Epithelial cell of proximal tubule (primary cell): ENCODE data around the gene PDE8B. TPM values are rescaled to one million over a fixed set of nuclear protein-coding genes. Genes with fewer than 3 reads are reported as not detected.

Source experiments
- DNase-seq: peaks from one replicate; pipeline ENCODE4 v3.0.0-alpha.2; 2011; ENCODE audit warnings: low read depth
- H3K4me3 ChIP-seq: 2 replicates; pipeline ENCODE4 v1.5.1; 2011; ENCODE audit warnings: low read depth, mild to moderate bottlenecking, low read length
- total RNA-seq: library from RNA; depleted of rRNA; stranded (reverse); fragments of >200 nt; gene quantifications from 2 replicates; pipeline ENCODE4 v1.2.3, GENCODE V29; 2015
- TF ChIP-seq, protein P1 (sequence below): conservative IDR thresholded peaks from 2 replicates; pipeline ENCODE4 v1.5.1; 2012; ENCODE audit warnings: low read depth, mild to moderate bottlenecking, low read length

Gene PDE8B
- total RNA-seq, 1 donor from 2014 or later: 0.35 TPM

DNA sequence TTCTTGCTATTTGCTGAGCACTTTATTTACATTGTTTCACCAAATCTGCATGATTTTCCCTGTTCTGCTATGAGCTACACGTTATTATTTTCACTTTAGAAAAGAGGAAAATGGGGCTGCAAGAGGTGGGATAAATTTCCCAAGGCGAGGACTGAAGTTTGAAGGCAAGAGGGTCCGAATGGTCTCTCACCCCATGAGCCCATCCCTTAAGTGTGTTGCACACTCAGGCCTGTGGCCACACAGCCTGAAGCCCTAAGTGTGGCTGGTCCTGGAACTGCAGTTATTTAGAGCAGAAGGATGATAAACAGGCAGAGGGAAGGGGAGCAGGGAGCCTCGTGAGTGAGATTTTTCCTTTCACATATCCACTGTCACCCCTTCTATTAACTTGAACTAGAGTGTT, 7.8 kb downstream of the PDE8B start:
- DNase-seq: no peak
- TF ChIP-seq, protein P1, sequence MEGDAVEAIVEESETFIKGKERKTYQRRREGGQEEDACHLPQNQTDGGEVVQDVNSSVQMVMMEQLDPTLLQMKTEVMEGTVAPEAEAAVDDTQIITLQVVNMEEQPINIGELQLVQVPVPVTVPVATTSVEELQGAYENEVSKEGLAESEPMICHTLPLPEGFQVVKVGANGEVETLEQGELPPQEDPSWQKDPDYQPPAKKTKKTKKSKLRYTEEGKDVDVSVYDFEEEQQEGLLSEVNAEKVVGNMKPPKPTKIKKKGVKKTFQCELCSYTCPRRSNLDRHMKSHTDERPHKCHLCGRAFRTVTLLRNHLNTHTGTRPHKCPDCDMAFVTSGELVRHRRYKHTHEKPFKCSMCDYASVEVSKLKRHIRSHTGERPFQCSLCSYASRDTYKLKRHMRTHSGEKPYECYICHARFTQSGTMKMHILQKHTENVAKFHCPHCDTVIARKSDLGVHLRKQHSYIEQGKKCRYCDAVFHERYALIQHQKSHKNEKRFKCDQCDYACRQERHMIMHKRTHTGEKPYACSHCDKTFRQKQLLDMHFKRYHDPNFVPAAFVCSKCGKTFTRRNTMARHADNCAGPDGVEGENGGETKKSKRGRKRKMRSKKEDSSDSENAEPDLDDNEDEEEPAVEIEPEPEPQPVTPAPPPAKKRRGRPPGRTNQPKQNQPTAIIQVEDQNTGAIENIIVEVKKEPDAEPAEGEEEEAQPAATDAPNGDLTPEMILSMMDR: peak; percentile 42
- H3K4me3 ChIP-seq: no peak overlapping the region

DNA sequence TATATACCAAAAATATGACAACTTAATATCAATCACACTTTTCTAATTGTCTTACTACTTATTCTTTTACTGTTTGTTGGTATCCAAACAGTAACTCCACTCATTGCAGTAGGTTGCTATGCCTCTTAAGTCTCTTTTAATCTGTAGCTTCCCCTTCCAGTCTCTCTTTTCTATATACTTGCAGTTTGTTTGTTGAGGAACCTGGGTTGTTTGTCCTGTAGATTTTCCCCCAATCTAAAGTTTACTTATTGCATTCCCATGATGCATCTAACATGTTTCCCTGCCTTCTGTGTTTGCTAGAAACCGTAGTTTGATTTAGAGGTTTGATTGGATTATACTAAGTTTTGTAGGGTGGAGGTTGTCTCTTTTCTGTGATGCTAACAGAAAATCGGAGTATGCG, 10.6 kb downstream of the PDE8B start:
- H3K4me3 ChIP-seq: no peak overlapping the region
- TF ChIP-seq, protein P1: no peak
- no peak for DNase-seq

DNA sequence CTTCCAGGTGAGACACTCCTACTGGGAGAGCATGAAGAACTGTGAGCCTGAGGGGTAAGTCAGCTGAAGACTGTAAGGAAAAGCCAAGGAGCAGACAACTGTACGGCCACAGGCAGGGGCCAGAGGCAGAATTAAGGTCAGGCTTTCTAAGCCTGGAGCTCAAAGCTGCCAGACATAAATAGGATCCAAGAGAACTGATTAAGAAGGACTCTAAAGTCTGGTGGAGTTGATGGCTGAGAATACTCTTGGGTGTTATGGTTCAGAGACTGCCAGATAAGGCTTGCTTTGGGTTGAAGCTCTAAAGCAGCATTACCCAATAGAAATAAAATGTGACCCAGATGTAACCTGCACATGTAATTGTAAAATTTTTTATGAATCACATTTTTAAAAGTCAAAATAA, 12.2 kb downstream of the PDE8B start:
- TF ChIP-seq, protein P1: no peak
- DNase-seq: no peak
- no peak overlapping the region for H3K4me3 ChIP-seq

DNA sequence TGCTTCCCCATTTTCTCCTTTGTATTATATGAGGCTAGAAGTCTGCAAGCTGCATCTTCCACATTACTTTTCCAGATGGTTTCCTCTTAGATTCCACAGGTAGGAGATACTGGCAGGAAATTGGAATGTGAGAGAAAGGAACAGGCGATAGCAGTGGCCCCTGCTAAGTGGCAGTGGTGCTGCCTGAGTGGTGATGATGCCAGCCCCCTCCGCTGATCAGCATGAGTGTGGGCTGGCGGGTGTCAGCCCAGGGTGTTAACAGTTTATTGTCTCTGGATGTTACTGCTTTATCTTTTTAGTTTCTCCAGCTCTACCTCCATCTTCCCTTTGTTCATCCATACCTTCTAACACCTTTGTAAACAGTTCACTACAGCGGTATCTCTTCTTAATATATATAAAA, 13.2 kb downstream of the PDE8B start:
- TF ChIP-seq, protein P1: no peak
- no peak for DNase-seq
- H3K4me3 ChIP-seq: no peak overlapping the region

DNA sequence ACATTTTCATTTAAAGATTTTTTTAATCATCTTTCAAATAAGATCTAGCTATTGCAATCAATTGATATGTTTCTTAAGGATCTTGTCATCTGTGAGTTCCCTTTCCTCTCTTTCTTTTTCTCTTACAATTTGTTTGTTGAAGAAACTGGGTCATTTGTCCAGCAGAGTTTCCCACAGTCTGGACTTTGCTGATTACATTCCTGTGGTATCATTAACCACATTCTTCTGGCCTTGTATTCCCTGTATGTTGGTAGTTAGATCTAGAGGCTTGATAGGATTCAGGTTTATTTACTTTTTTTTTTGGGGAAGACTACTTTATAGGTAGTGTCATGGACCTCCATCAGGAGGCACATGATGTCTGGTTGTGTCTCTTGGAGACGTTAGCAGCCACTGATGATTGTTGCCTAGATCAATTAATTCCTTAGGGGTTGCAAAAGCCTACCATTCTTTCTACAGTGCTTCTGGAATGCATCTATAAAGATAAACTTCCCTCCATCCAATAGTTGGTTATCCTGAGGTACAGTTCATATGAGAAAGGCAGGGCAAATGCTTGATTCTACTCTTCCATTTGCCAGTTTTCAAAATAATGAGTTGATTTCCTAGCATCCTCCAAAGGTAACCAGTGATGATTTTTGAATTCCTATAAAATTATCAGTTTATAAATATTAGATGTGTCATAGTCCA, 14.3 kb downstream of the PDE8B start:
- H3K4me3 ChIP-seq: no peak overlapping the region
- TF ChIP-seq, protein P1: no peak
- no peak for DNase-seq

DNA sequence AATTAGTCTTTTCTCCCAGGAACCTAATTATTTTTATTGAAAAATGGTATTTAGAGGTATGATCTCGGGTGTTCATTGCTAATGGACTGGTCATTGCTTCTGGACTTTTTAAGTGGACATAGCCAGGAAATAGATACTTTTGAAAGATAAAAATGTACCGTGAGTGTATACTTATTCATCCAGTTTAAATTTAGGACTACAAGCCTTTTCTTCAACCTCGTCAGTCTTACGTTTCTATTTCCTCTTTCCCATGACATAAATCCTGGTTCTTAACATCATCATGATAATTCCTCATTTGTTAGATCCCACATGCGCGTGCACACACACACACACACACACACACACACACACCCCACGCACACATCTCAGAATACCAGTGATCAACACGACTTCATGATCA, 15.1 kb downstream of the PDE8B start:
- TF ChIP-seq, protein P1: no peak
- no peak for DNase-seq
- no peak overlapping the region for H3K4me3 ChIP-seq

DNA sequence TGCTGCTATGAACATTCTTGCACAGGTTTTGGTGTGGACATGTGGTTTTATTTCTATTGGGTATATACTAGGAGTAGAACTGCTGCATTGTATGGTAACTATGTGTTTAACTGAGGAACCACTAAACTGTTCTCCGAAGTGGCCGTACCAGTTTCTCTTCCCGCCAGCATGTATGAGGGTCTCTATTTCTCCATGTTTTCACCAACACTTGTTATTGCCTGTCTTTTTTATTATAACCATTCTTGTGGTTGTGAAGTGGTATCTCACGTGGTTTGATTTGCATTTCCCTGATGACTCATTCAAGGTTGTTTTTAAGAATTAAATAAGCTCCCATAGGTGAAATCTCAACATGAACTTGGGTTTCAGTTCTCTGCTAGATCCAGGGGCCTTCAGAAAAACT, 19.4 kb downstream of the PDE8B start:
- H3K4me3 ChIP-seq: no peak overlapping the region
- TF ChIP-seq, protein P1: no peak
- no peak for DNase-seq
